Erythroblast (primary cell): ENCODE data around the gene NHSL2.

Source experiments
- GATA1 ChIP-seq: IDR thresholded peaks from 2 replicates; pipeline ENCODE4 v1.6.1; 2011; ENCODE audit warnings: low read depth, mild to moderate bottlenecking, control low read depth, low read length, moderate library complexity
- POLR2A ChIP-seq: IDR thresholded peaks from 2 replicates; pipeline ENCODE4 v1.6.1; 2011; ENCODE audit warnings: mild to moderate bottlenecking, low read length

GRCh38 chrX:72079607-72080006, 169.0 kb downstream of the NHSL2 start:
- TF ChIP-seq POLR2A = no peak
- TF ChIP-seq GATA1 = no peak
